IMR-90 (cell line): ENCODE results near the gene PSEN1. TPM values are rescaled to one million over a fixed set of nuclear protein-coding genes. Genes with fewer than 3 reads are reported as not detected.

Experiments used
- ATAC-seq: fragments of 200-7000 bp; cut with Tn5 transposase; 2 replicates; pipeline ENCODE4 v1.9.1; 2020; ENCODE audit warnings: low read depth, mild to moderate bottlenecking, moderate library complexity
- BruUV-seq: library from RNA; stranded (reverse); fragments of 400-500 nt; replicated peaks from 2 replicates; lab custom pipeline; 2021; lab: Mats Ljungman, UMichigan
- CTCF ChIA-PET: fragments of 300-600 bp; formaldehyde crosslinking; extraction: SDS; loops from one replicate; lab custom pipeline; 2021; ENCODE audit warnings: antibody characterized with exemption; lab: Yijun Ruan, JAX
- POLR2A ChIA-PET: fragments of 300-600 bp; sonication (Branson Sonifier 250); formaldehyde crosslinking; loops from one replicate; lab custom pipeline; 2022; ENCODE audit warnings: antibody characterized with exemption; ENCODE audit not compliant: unreplicated experiment; lab: Charles Lee
- DNase-seq: peaks from one replicate; pipeline ENCODE4 v3.0.0; 2013
- H2AFZ ChIP-seq: replicated peaks from 2 replicates; pipeline ENCODE3; 2013; ENCODE audit warnings: low read length, mild to moderate bottlenecking; ENCODE audit not compliant: poor library complexity
- H2AK5ac ChIP-seq: 2 replicates; pipeline ENCODE4 v1.6.1; 2013; ENCODE audit warnings: low read depth, low read length, inconsistent platforms
- H2AK9ac ChIP-seq: replicated peaks from 2 replicates; pipeline ENCODE3; 2013; ENCODE audit warnings: mild to moderate bottlenecking, low read depth, low read length, moderate library complexity; ENCODE audit not compliant: poor library complexity
- H2BK120ac ChIP-seq: 2 replicates; pipeline ENCODE4 v1.6.1; 2013; ENCODE audit warnings: low read depth, low read length, inconsistent platforms
- H2BK15ac ChIP-seq: 3 replicates; pipeline ENCODE4 v1.6.1; 2013; ENCODE audit warnings: low read depth, low read length, inconsistent platforms
- H2BK20ac ChIP-seq: 2 replicates; pipeline ENCODE4 v1.6.1; 2013; ENCODE audit warnings: low read depth, mild to moderate bottlenecking, inconsistent platforms, low read length, moderate library complexity
- H2BK5ac ChIP-seq: 2 replicates; pipeline ENCODE4 v1.6.1; 2013; ENCODE audit warnings: mild to moderate bottlenecking, low read depth, low read length, inconsistent platforms; ENCODE audit not compliant: poor library complexity, severe bottlenecking
- H3K14ac ChIP-seq: replicated peaks from 2 replicates; pipeline ENCODE4 v1.6.1; 2013; ENCODE audit warnings: low read depth, low read length, inconsistent platforms
- H3K18ac ChIP-seq: 2 replicates; pipeline ENCODE4 v1.6.1; 2013; ENCODE audit warnings: low read depth, low read length, control low read depth
- H3K23ac ChIP-seq: 2 replicates; pipeline ENCODE4 v1.6.1; 2013; ENCODE audit warnings: low read depth, low read length, inconsistent platforms
- H3K27ac ChIP-seq: 2 replicates; pipeline ENCODE4 v1.5.1; 2013; ENCODE audit warnings: mild to moderate bottlenecking, control low read depth, low read length; ENCODE audit not compliant: insufficient read depth
- H3K27me3 ChIP-seq: 2 replicates; pipeline ENCODE4 v1.6.1; 2013; ENCODE audit warnings: low read length; ENCODE audit not compliant: control insufficient read depth, insufficient read depth
- H3K36me3 ChIP-seq: 2 replicates; pipeline ENCODE4 v1.6.1; 2013; ENCODE audit warnings: low read length, mixed read lengths; ENCODE audit not compliant: control insufficient read depth, insufficient read depth
- H3K4ac ChIP-seq: 2 replicates; pipeline ENCODE4 v1.6.1; 2013; ENCODE audit warnings: low read depth, low read length, inconsistent platforms
- H3K4me1 ChIP-seq: 2 replicates; pipeline ENCODE4 v1.6.1; 2013; ENCODE audit warnings: low read length, mixed read lengths; ENCODE audit not compliant: control insufficient read depth, insufficient read depth
- H3K4me2 ChIP-seq: 2 replicates; pipeline ENCODE4 v1.6.1; 2013; ENCODE audit warnings: low read depth, mild to moderate bottlenecking, control low read depth, low read length, moderate library complexity
- H3K4me3 ChIP-seq: 2 replicates; pipeline ENCODE4 v1.5.1; 2013; ENCODE audit warnings: low read depth, mild to moderate bottlenecking, control low read depth, low read length, moderate library complexity; ENCODE audit not compliant: insufficient read depth
- H3K56ac ChIP-seq: 2 replicates; pipeline ENCODE4 v1.6.1; 2013; ENCODE audit warnings: low read length, inconsistent platforms; ENCODE audit not compliant: insufficient read depth; ENCODE audit errors: extremely low read depth
- H3K79me1 ChIP-seq, 2 experiments: 2 replicates each; pipeline ENCODE4 v1.6.1; 2013; ENCODE audit warnings: low read length in 2 of 2, inconsistent platforms in 1 of 2, low read depth in 1 of 2
- H3K9ac ChIP-seq: 2 replicates; pipeline ENCODE4 v1.6.1; 2013; ENCODE audit warnings: low read depth, low read length, control low read depth
- H3K9me1 ChIP-seq: 2 replicates; pipeline ENCODE4 v1.6.1; 2013; ENCODE audit warnings: low read length, inconsistent platforms; ENCODE audit not compliant: insufficient read depth
- H3K9me3 ChIP-seq: 2 replicates; pipeline ENCODE4 v1.6.1; 2013; ENCODE audit warnings: low read length; ENCODE audit not compliant: control insufficient read depth, insufficient read depth
- H4K20me1 ChIP-seq: 2 replicates; pipeline ENCODE4 v1.6.1; 2013; ENCODE audit warnings: low read length, inconsistent platforms; ENCODE audit not compliant: insufficient read depth
- H4K5ac ChIP-seq: 2 replicates; pipeline ENCODE4 v1.6.1; 2013; ENCODE audit warnings: mild to moderate bottlenecking, low read depth, low read length, control low read depth
- H4K8ac ChIP-seq, 2 experiments: 2 replicates each; pipeline ENCODE4 v1.6.1; 2013; ENCODE audit warnings: low read depth in 2 of 2, low read length in 2 of 2, control low read depth in 1 of 2, inconsistent platforms in 1 of 2
- H4K91ac ChIP-seq: 2 replicates; pipeline ENCODE4 v1.6.1; 2013; ENCODE audit warnings: low read depth, low read length, inconsistent platforms; ENCODE audit not compliant: insufficient read depth
- BHLHE40 ChIP-seq: fragments of 150-350 bp; IDR thresholded peaks from 2 replicates; pipeline ENCODE4 v1.6.1; 2016; ENCODE audit warnings: mild to moderate bottlenecking, low read depth, low read length
- CTCF ChIP-seq: conservative IDR thresholded peaks from 2 replicates; pipeline ENCODE4 v1.5.1; 2012; ENCODE audit warnings: mild to moderate bottlenecking, low read depth, low read length, improper control_type of control experiment
- ELK1 ChIP-seq: fragments of 150-350 bp; IDR thresholded peaks from 2 replicates; pipeline ENCODE4 v1.6.1; 2016; ENCODE audit warnings: low read depth, mild to moderate bottlenecking, low read length, moderate library complexity, borderline replicate concordance
- FOS ChIP-seq: fragments of 150-350 bp; IDR thresholded peaks from 2 replicates; pipeline ENCODE4 v1.6.1; 2016; ENCODE audit warnings: low read depth, low read length
- MAFK ChIP-seq: IDR thresholded peaks from 2 replicates; pipeline ENCODE4 v1.6.1; 2012; ENCODE audit warnings: low read depth, low read length, improper control_type of control experiment
- MAZ ChIP-seq: IDR thresholded peaks from 2 replicates; pipeline ENCODE4 v1.6.1; 2012; ENCODE audit warnings: low read depth, mild to moderate bottlenecking, low read length, improper control_type of control experiment, moderate library complexity, borderline replicate concordance
- MXI1 ChIP-seq: IDR thresholded peaks from 2 replicates; pipeline ENCODE4 v1.6.1; 2012; ENCODE audit warnings: low read depth, mild to moderate bottlenecking, low read length, moderate library complexity, borderline replicate concordance
- POLR2A ChIP-seq: IDR thresholded peaks from 2 replicates; pipeline ENCODE4 v1.6.1; 2012; ENCODE audit warnings: mild to moderate bottlenecking, low read depth, low read length
- RAD21 ChIP-seq: IDR thresholded peaks from 2 replicates; pipeline ENCODE4 v1.6.1; 2012; ENCODE audit warnings: low read length, improper control_type of control experiment
- RCOR1 ChIP-seq: IDR thresholded peaks from 2 replicates; pipeline ENCODE4 v1.6.1; 2012; ENCODE audit warnings: mild to moderate bottlenecking, low read length, improper control_type of control experiment; ENCODE audit not compliant: insufficient replicate concordance
- RFX5 ChIP-seq: IDR thresholded peaks from 2 replicates; pipeline ENCODE4 v1.8.0; 2012; ENCODE audit warnings: low read depth, mild to moderate bottlenecking, low read length, moderate library complexity
- SMC3 ChIP-seq: fragments of 150-350 bp; IDR thresholded peaks from 2 replicates; pipeline ENCODE4 v1.6.1; 2016; ENCODE audit warnings: low read depth, mild to moderate bottlenecking, antibody characterized with exemption, low read length, moderate library complexity
- USF2 ChIP-seq: fragments of 150-350 bp; IDR thresholded peaks from 2 replicates; pipeline ENCODE4 v1.6.1; 2017; ENCODE audit warnings: mild to moderate bottlenecking, antibody characterized with exemption, low read length, low read depth
- WGBS, 2 experiments: methylation state at CpG; one replicate each; pipeline versions ENCODE4 v1.1.5 to v1.1.7; 2013; ENCODE audit warnings: missing lambda C conversion rate in 2 of 2; ENCODE audit not compliant: insufficient read length in 1 of 2; ENCODE audit errors: extremely low coverage in 2 of 2; 5-methylcytosine and 5-hydroxymethylcytosine counted together
- dilution Hi-C: fragments of 300-500 bp; cut with HindIII; formaldehyde crosslinking; loops from one replicate; pipeline ENCODE4 v1.14.3; 2018; ENCODE audit warnings: low sequenced_read_pairs; ENCODE audit not compliant: unreplicated experiment
- in situ Hi-C: fragments of 300-500 bp; cut with MboI; formaldehyde crosslinking; loops from 3 replicates; pipeline ENCODE4 v1.14.3; 2019; ENCODE audit warnings: low sequenced_read_pairs, inconsistent platforms, mixed read lengths
- intact Hi-C: fragments of 100-400 bp; cut with micrococcal nuclease; formaldehyde crosslinking; loops from 2 replicates; pipeline ENCODE4 v1.10.0; 2022
- polyA plus RNA-seq, 3 experiments: library from polyadenylated mRNA; depleted of rRNA; stranded (reverse); fragments of >200 nt; gene quantifications; 2 replicates each; pipeline ENCODE4 v1.2.3, GENCODE V29; 2012; ENCODE audit warnings: low replicate concordance in 1 of 3
- total RNA-seq: library from RNA; depleted of rRNA; stranded (reverse); fragments of >200 nt; gene quantifications from 2 replicates; pipeline ENCODE4 v1.2.3, GENCODE V29; 2012

PSEN1 gene
- total and polyA plus RNA-seq, 2 of the 4 experiments (the other 2 are of a cell fraction): 14.8 to 62.7 TPM

GRCh38 chr14:73125746-73126145, 10.6 kb upstream of the PSEN1 start:
- DNase-seq: no peak

More at GRCh38 chr14:73125746-73126145, 10.6 kb upstream of the PSEN1 start:
- Histone ChIP-seq H3K4me2 (no peak overlapping the region), H3K9me1 (no peaks in the 10 kb centered on the region; the same call in 1 of the 2 replicates), H3K4me1 (peaks cover 2% of the 10 kb centered on the region; the same call in 1 of the 2 replicates), H3K36me3 (peaks cover 16% of the 10 kb centered on the region), H3K14ac (no peak overlapping the region), H3K27ac (no peak overlapping the region), H4K5ac (no peak overlapping the region), H4K91ac (no peak overlapping the region), H3K23ac (no peak overlapping the region), H3K9me3 (no peaks in the 10 kb centered on the region), H3K4ac (no peak overlapping the region), H3K56ac (no peak overlapping the region), H2AK5ac (no peak overlapping the region), H3K27me3 (no peaks in the 10 kb centered on the region), H3K79me1 (0 out of 4 replicates have a peak, but pooled peaks cover 0 to 5% of the 10 kb centered on the region in 2 experiments), H2BK120ac (no peak overlapping the region), H2BK20ac (no peak overlapping the region), H4K20me1 (no peaks in the 10 kb centered on the region), H2AK9ac (no peak overlapping the region), H2BK5ac (no peak overlapping the region), H2BK15ac (no peak overlapping the region), H4K8ac (no peak overlapping the region), H2AFZ (no peak overlapping the region), H3K9ac (no peak overlapping the region), H3K4me3 (no peak overlapping the region), H3K18ac (no peak overlapping the region)
- in situ Hi-C loops: no loop called here
- BruUV-seq: no TSS peak
- ChIA-PET POLR2A (interaction anchor here (0.7 kb wide), 1 partner anchor 10 kb away, joined by 3 read pairs; no protein-coding TSS in a partner anchor), CTCF (no interaction called here)
- intact Hi-C loops: loop anchor here (2.0 kb wide), 1 partner anchor 45 kb away; no protein-coding TSS in a partner anchor
- no peak for ATAC-seq
- dilution Hi-C loops: no loop called here
- TF ChIP-seq USF2: no peak
- no peak for TF ChIP-seq ELK1
- TF ChIP-seq SMC3: no peak
- TF ChIP-seq RCOR1: no peak
- TF ChIP-seq MAZ: no peak
- no peak for TF ChIP-seq RAD21
- no peak for TF ChIP-seq MAFK
- no peak for TF ChIP-seq POLR2A
- TF ChIP-seq CTCF: no peak
- TF ChIP-seq RFX5: no peak
- no peak for TF ChIP-seq FOS
- TF ChIP-seq MXI1: no peak
- no peak for TF ChIP-seq BHLHE40
- WGBS, 2 experiments: no CpG with 5 or more reads among the region's 3 CpGs
